Hematopoietic multipotent progenitor cell (in vitro differentiated cells): ENCODE measurements around the gene CD83. TPM values are rescaled to one million over a fixed set of nuclear protein-coding genes. Genes with fewer than 3 reads are reported as not detected.

Experiments
- small RNA-seq: library from RNA; depleted of rRNA; stranded (forward); fragments of <200 nt; gene quantifications from one replicate; pipeline ENCODE3, GENCODE V24; 2012
- total RNA-seq: library from RNA; depleted of rRNA; stranded (reverse); fragments of >200 nt; gene quantifications from one replicate; pipeline ENCODE4 v1.2.3, GENCODE V29; 2012

The CD83 gene
- total RNA-seq, 1 donor = 5.9 TPM

Small RNA genes within 50 kb of the gene (small RNA-seq; reads per million reads assigned to genes)
- not detected for gene RNU7-133P

Other genes starting within 250 kb of the CD83 start
- 0.27 TPM for gene RNF182, start 192.8 kb upstream of the CD83 start, total RNA-seq